GM23248 (cell line): ENCODE results near the gene NUDT12. TPM values are rescaled to one million over a fixed set of nuclear protein-coding genes. Genes with fewer than 3 reads are reported as not detected.

ENCODE experiments used
- DNase-seq: peaks from one replicate; pipeline ENCODE4 v3.0.0-alpha.2; 2015
- H2AFZ ChIP-seq: fragments of 200-600 bp; sonication (generic); 2 replicates; pipeline ENCODE4 v1.6.1; 2016; ENCODE audit warnings: antibody characterized with exemption
- H3F3A ChIP-seq: fragments of 200-600 bp; sonication (generic); 2 replicates; pipeline ENCODE4 v1.6.1; 2016; ENCODE audit warnings: mild to moderate bottlenecking, antibody characterized with exemption, mixed run types; ENCODE audit not compliant: insufficient read depth
- H3K27ac ChIP-seq: fragments of 200-600 bp; sonication (generic); 2 replicates; pipeline ENCODE4 v1.5.1; 2016; ENCODE audit warnings: mild to moderate bottlenecking
- H3K27me3 ChIP-seq: fragments of 200-600 bp; sonication (generic); replicated peaks from 2 replicates; pipeline ENCODE4 v1.6.1; 2016; ENCODE audit warnings: mild to moderate bottlenecking; ENCODE audit not compliant: insufficient read depth
- H3K36me3 ChIP-seq: fragments of 200-600 bp; sonication (generic); 2 replicates; pipeline ENCODE4 v1.6.1; 2016; ENCODE audit warnings: low read depth, mild to moderate bottlenecking
- H3K4me1 ChIP-seq: fragments of 200-600 bp; sonication (generic); 2 replicates; pipeline ENCODE4 v1.6.1; 2016; ENCODE audit warnings: mild to moderate bottlenecking; ENCODE audit not compliant: insufficient read depth
- H3K4me2 ChIP-seq: fragments of 200-600 bp; sonication (generic); one replicate; pipeline ENCODE4 v1.6.1; 2016; ENCODE audit warnings: mild to moderate bottlenecking; ENCODE audit not compliant: unreplicated experiment
- H3K4me3 ChIP-seq: fragments of 200-600 bp; sonication (generic); 2 replicates; pipeline ENCODE4 v1.5.1; 2016; ENCODE audit warnings: mild to moderate bottlenecking
- H3K79me2 ChIP-seq: fragments of 200-600 bp; sonication (generic); 2 replicates; pipeline ENCODE4 v1.6.1; 2016; ENCODE audit warnings: mild to moderate bottlenecking; ENCODE audit not compliant: insufficient read depth
- H3K9ac ChIP-seq: fragments of 200-600 bp; sonication (generic); 2 replicates; pipeline ENCODE4 v1.6.1; 2016; ENCODE audit warnings: mild to moderate bottlenecking
- H3K9me2 ChIP-seq: fragments of 200-600 bp; sonication (generic); 2 replicates; pipeline ENCODE4 v1.6.1; 2016; ENCODE audit warnings: mixed run types, mild to moderate bottlenecking, moderate library complexity; ENCODE audit not compliant: insufficient read depth
- H3K9me3 ChIP-seq: fragments of 200-600 bp; sonication (generic); one replicate; pipeline ENCODE4 v1.6.1; 2017; ENCODE audit warnings: low read depth
- H4K20me1 ChIP-seq: fragments of 200-600 bp; sonication (generic); 2 replicates; pipeline ENCODE4 v1.6.0; 2016; ENCODE audit not compliant: insufficient read depth
- EZH2 ChIP-seq: fragments of 200-600 bp; sonication (generic); IDR thresholded peaks from 2 replicates; pipeline ENCODE4 v1.6.1; 2018; ENCODE audit warnings: antibody characterized with exemption, mild to moderate bottlenecking; ENCODE audit not compliant: insufficient read depth, poor library complexity, severe bottlenecking
- EZH2phosphoT487 ChIP-seq: fragments of 200-600 bp; sonication (generic); IDR thresholded peaks from 2 replicates; pipeline ENCODE4 v1.6.1; 2018; ENCODE audit warnings: antibody characterized with exemption, moderate library complexity, mild to moderate bottlenecking, low read depth; ENCODE audit not compliant: insufficient read depth
- WGBS, 2 experiments: methylation state at CpG; one replicate each; pipeline ENCODE4 v1.1.6; 2015 to 2017; ENCODE audit warnings: low lambda C conversion rate in 2 of 2, low coverage in 1 of 2; ENCODE audit errors: missing lambda C conversion rate in 2 of 2; 5-methylcytosine and 5-hydroxymethylcytosine counted together
- in situ Hi-C: fragments of 300-500 bp; cut with MboI; formaldehyde crosslinking; loops from 2 replicates; pipeline ENCODE4 v1.15.0; 2020
- polyA plus RNA-seq: library from polyadenylated mRNA; unstranded; fragments of >200 nt; fragmentation: Nextera tagmentation; extraction: Ambion mirVana; gene quantifications from 2 replicates; pipeline ENCODE4 v1.2.1, GENCODE V29; 2016
- total RNA-seq: library from RNA; depleted of rRNA; stranded (reverse); fragments of >200 nt; shearing (Covaris generic); gene quantifications from 2 replicates; pipeline ENCODE4 v1.2.3, GENCODE V29; 2014

Gene NUDT12
- total and polyA plus RNA-seq, 2 experiments from 2014 or later = 6.7 to 8.9 TPM

- in situ Hi-C loops = no loop called here
- TF ChIP-seq EZH2 = no peak
- TF ChIP-seq EZH2phosphoT487 = peak; percentile 97
- Histone ChIP-seq H3K27ac (peak overlapping the region; percentile 80), H3K4me3 (peak overlapping the region; percentile 33; the same call in 1 of the 2 replicates), H3F3A (peaks cover 27% of the 10 kb centered on the region), H3K9me3 (no peaks in the 10 kb centered on the region), H3K4me1 (peaks cover 24% of the 10 kb centered on the region), H3K27me3 (no peaks in the 10 kb centered on the region), H2AFZ (no peak overlapping the region), H4K20me1 (no peaks in the 10 kb centered on the region), H3K9me2 (no peaks in the 10 kb centered on the region), H3K36me3 (no peaks in the 10 kb centered on the region), H3K9ac (peak overlapping the region; percentile 39; the same call in 1 of the 2 replicates), H3K4me2 (peak overlapping the region; percentile 62), H3K79me2 (no peaks in the 10 kb centered on the region)
- 12% methylated on average over 3 of the region's 3 CpGs for WGBS, 2 experiments
- peak; percentile 90 for DNase-seq
Observed at GRCh38 chr5:103505581-103506305, 56.8 kb downstream of the NUDT12 start.

- in situ Hi-C loops = no loop called here
- Histone ChIP-seq H3K27me3 (no peaks in the 10 kb centered on the region), H3K9me2 (no peaks in the 10 kb centered on the region), H3K27ac (no peak overlapping the region), H3F3A (peaks cover 26% of the 10 kb centered on the region), H3K79me2 (no peaks in the 10 kb centered on the region), H3K4me3 (no peak overlapping the region), H3K4me1 (peaks cover 23% of the 10 kb centered on the region), H3K9ac (no peak overlapping the region), H4K20me1 (no peaks in the 10 kb centered on the region), H2AFZ (no peak overlapping the region), H3K9me3 (no peaks in the 10 kb centered on the region), H3K4me2 (no peak overlapping the region), H3K36me3 (no peaks in the 10 kb centered on the region)
- no peak for TF ChIP-seq EZH2
- no peak for TF ChIP-seq EZH2phosphoT487
- DNase-seq = no peak
Observed at GRCh38 chr5:103503066-103503465, 59.5 kb downstream of the NUDT12 start.

GRCh38 chr5:103502662-103503061 is 59.9 kb downstream of the NUDT12 start:
- no peak overlapping the region for H3K9ac ChIP-seq
- peaks cover 23% of the 10 kb centered on the region for H3K4me1 ChIP-seq
- H3F3A ChIP-seq = peaks cover 26% of the 10 kb centered on the region
- H2AFZ ChIP-seq = no peak overlapping the region
- no peaks in the 10 kb centered on the region for H3K27me3 ChIP-seq
- TF ChIP-seq EZH2phosphoT487 (no peak), EZH2 (no peak)
- in situ Hi-C loops = no loop called here
- no peak overlapping the region for H3K4me3 ChIP-seq
- H3K79me2 ChIP-seq = no peaks in the 10 kb centered on the region
- H3K9me3 ChIP-seq = no peaks in the 10 kb centered on the region
- 79 to 80% methylated on average over 3 of the region's 3 CpGs for WGBS, 2 experiments
- no peak for DNase-seq
- no peaks in the 10 kb centered on the region for H4K20me1 ChIP-seq
- no peak overlapping the region for H3K4me2 ChIP-seq
- H3K27ac ChIP-seq = no peak overlapping the region
- H3K9me2 ChIP-seq = no peaks in the 10 kb centered on the region
- H3K36me3 ChIP-seq = no peaks in the 10 kb centered on the region
